DND-41 (cell line): Measurements from ENCODE around the gene TENT5C.
A peak's percentile ranks its signal among the peaks of the same experiment; 100 is the strongest.

Experiments
- ATAC-seq: fragments of 200-7000 bp; cut with Tn5 transposase; 3 replicates; pipeline ENCODE4 v1.9.1; 2021; ENCODE audit warnings: low read depth; ENCODE audit not compliant: insufficient read depth
- DNase-seq: peaks from one replicate; pipeline ENCODE4 v3.0.0-alpha.2; 2020
- H2AFZ ChIP-seq: 2 replicates; pipeline ENCODE4 v1.6.0; 2012; ENCODE audit warnings: low read depth, low read length
- H3K27ac ChIP-seq: 2 replicates; pipeline ENCODE4 v1.5.1; 2012; ENCODE audit warnings: low read length, inconsistent platforms
- H3K27me3 ChIP-seq: fragments of 200-600 bp; sonication (generic); 2 replicates; pipeline ENCODE4 v1.6.0; 2012; ENCODE audit warnings: low read length, mild to moderate bottlenecking, inconsistent platforms; ENCODE audit not compliant: insufficient read depth, poor library complexity
- H3K36me3 ChIP-seq: 2 replicates; pipeline ENCODE4 v1.5.1; 2012; ENCODE audit warnings: low read length, inconsistent platforms; ENCODE audit not compliant: insufficient read depth
- H3K4me1 ChIP-seq: 2 replicates; pipeline ENCODE4 v1.5.1; 2012; ENCODE audit warnings: mild to moderate bottlenecking, low read length; ENCODE audit not compliant: insufficient read depth
- H3K4me2 ChIP-seq: 2 replicates; pipeline ENCODE4 v1.6.0; 2012; ENCODE audit warnings: mild to moderate bottlenecking, moderate library complexity, low read length, inconsistent platforms; ENCODE audit not compliant: insufficient read depth
- H3K4me3 ChIP-seq, 2 experiments: fragments of 200-600 bp in 1 of 2; shearing (Covaris generic) in 1 of 2; 2 replicates each; pipeline ENCODE4 v1.5.1; 2012 to 2016; ENCODE audit warnings: inconsistent platforms in 2 of 2, low read length in 2 of 2, mild to moderate bottlenecking in 2 of 2, low read depth in 1 of 2, moderate library complexity in 1 of 2
- H3K79me2 ChIP-seq: 2 replicates; pipeline ENCODE4 v1.6.0; 2012; ENCODE audit warnings: low read length, inconsistent platforms; ENCODE audit not compliant: insufficient read depth
- H3K9ac ChIP-seq: 2 replicates; pipeline ENCODE4 v1.6.0; 2012; ENCODE audit warnings: low read depth, mild to moderate bottlenecking, inconsistent platforms, low read length, moderate library complexity
- H3K9me3 ChIP-seq: 2 replicates; pipeline ENCODE4 v1.5.1; 2012; ENCODE audit warnings: low read length, moderate library complexity, mild to moderate bottlenecking, inconsistent platforms; ENCODE audit not compliant: insufficient read depth, severe bottlenecking
- H4K20me1 ChIP-seq: 2 replicates; pipeline ENCODE4 v1.6.0; 2012; ENCODE audit warnings: low read length; ENCODE audit not compliant: insufficient read depth
- EZH2 ChIP-seq: IDR thresholded peaks from 3 replicates; pipeline ENCODE4 v1.6.1; 2012; ENCODE audit warnings: borderline replicate concordance, low read depth, mild to moderate bottlenecking, moderate library complexity, low read length, inconsistent platforms; ENCODE audit not compliant: severe bottlenecking
- TF ChIP-seq, protein P1 (sequence below): IDR thresholded peaks from 2 replicates; pipeline ENCODE4 v1.5.1; 2012; ENCODE audit warnings: borderline replicate concordance, low read length, moderate library complexity, mild to moderate bottlenecking; ENCODE audit not compliant: poor library complexity, severe bottlenecking; ENCODE audit errors: extremely low read depth

Gene TENT5C

DNA sequence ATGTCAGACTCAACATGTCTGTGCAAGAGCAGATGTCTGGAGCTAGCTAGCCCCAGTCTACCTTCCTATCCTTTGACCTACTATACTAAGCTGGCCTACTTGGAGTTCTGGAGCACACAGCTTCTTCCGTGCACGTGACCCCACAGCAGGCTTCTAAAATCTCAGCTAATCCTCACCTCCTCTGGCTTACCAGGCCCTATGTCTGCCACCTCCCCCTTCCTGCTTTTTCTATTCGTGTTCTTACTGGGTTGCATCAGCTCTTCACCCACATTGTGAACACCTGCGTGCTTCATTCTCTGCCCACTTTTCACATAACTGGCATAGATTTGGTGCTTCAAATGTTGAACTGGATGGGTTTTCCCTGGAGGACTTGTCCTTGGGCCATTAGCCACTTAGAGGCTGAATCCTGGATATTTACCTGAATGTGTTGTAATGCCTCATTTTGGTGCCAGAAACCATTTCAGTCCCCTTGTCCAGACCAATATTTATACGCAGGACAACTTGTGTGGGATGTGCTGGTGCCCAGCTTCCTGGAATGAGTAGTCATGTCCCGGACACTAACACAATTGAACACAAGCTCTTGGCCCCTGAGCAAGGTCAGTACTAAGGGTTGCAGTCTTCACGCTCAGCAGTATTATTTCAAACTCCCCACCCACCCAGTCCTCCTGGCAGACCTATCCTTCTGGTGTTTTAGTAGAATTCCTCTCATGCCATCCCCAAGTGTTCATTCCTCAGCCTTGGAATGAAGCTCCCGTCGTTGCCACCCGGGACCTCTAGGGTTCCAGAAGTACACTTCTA is 24.0 kb downstream of the TENT5C start:
- H3K4me2 ChIP-seq = no peak overlapping the region

DNA sequence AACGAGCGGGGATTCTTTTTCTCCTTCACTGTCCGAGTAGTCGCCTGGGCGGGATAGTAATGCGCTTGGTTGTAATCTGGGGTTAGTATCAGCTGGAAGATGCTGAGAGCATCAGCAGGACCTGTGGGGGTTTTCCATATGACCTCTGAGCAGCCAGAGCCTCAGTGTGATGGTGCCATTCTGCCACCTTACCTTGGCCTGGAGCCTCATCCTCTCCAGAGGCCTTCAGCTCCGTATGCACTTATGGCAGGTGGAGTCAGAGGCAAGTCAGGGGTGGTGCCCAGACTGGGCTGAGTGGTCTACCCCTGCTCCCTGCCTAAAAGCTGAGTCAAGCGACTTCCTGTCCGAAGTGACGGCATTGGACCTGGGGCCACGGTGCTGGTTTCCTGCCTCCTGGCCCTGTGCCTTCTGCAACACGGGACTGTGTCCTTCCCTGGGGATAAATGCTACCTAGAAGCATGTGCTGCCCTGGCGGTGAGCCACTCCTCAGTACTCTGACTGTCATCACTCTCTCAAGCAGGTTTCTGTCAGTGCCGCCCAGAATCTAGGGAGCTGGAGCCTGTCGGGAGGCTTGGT is 24.7 kb downstream of the TENT5C start:
- H3K4me2 ChIP-seq = no peak overlapping the region
- TF ChIP-seq, protein P1, sequence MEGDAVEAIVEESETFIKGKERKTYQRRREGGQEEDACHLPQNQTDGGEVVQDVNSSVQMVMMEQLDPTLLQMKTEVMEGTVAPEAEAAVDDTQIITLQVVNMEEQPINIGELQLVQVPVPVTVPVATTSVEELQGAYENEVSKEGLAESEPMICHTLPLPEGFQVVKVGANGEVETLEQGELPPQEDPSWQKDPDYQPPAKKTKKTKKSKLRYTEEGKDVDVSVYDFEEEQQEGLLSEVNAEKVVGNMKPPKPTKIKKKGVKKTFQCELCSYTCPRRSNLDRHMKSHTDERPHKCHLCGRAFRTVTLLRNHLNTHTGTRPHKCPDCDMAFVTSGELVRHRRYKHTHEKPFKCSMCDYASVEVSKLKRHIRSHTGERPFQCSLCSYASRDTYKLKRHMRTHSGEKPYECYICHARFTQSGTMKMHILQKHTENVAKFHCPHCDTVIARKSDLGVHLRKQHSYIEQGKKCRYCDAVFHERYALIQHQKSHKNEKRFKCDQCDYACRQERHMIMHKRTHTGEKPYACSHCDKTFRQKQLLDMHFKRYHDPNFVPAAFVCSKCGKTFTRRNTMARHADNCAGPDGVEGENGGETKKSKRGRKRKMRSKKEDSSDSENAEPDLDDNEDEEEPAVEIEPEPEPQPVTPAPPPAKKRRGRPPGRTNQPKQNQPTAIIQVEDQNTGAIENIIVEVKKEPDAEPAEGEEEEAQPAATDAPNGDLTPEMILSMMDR = no peak
- TF ChIP-seq EZH2 = no peak
- H3K4me3 ChIP-seq = no peak overlapping the region
- H3K79me2 ChIP-seq = peaks cover 31% of the 10 kb centered on the region
- no peaks in the 10 kb centered on the region for H3K27me3 ChIP-seq
- no peak overlapping the region for H2AFZ ChIP-seq
- no peaks in the 10 kb centered on the region for H3K9me3 ChIP-seq
- DNase-seq = no peak
- no peak overlapping the region for H3K27ac ChIP-seq
- H3K9ac ChIP-seq = no peak overlapping the region
- H3K36me3 ChIP-seq = peaks cover 41% of the 10 kb centered on the region
- ATAC-seq = peak; percentile 7; the same call in 1 of the 3 replicates
- H4K20me1 ChIP-seq = peaks cover 68% of the 10 kb centered on the region
- H3K4me1 ChIP-seq = peaks cover 11% of the 10 kb centered on the region

More for the DNA sequence above, 24.0 kb downstream of the TENT5C start:
- H3K36me3 ChIP-seq = peaks cover 48% of the 10 kb centered on the region
- H3K9ac ChIP-seq = no peak overlapping the region
- H3K4me1 ChIP-seq = peaks cover 11% of the 10 kb centered on the region
- TF ChIP-seq, protein P1 = no peak
- no peak for TF ChIP-seq EZH2
- H3K27me3 ChIP-seq = no peaks in the 10 kb centered on the region
- peaks cover 38% of the 10 kb centered on the region for H3K79me2 ChIP-seq
- no peak overlapping the region for H2AFZ ChIP-seq
- no peak overlapping the region for H3K4me3 ChIP-seq
- DNase-seq = no peak
- no peak overlapping the region for H3K27ac ChIP-seq
- peaks cover 74% of the 10 kb centered on the region for H4K20me1 ChIP-seq
- ATAC-seq = peak; percentile 43
- no peaks in the 10 kb centered on the region for H3K9me3 ChIP-seq

DNA sequence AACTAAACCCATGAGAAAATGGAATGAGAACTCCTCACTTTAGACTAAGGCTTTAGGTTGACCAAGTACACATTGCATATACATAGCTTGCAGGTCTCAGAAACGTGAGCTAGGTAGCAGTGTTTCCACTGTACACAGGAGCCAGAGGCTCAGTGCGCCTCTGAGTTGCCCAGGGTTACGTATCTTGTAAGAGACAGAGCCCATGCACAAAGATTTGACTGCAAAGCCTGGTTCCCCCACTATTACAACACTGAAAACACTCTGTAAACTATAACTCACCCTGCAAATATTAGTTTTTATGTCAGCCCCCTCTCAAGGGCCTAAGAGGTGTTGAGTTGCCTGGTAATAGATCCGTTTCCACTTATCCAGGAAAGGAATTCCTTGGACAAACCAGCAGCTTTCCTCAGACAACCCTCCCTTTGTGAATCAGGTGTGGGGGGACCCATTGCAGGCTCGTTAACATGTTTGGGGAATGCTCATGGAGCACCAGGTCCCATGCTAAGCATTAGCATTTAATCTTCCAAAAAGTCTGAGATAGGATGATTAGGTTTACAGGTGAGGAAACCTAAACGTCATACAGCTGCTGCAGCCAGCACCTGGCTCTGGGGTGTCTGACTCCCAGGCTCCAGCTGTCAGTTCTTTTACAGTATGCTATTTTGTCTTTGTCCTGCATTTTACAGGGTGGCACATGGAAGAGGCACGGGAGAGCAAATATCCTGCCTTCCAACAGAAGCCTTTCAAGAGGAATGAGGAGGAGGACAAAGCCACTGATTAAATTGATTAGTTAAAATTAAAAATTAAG is 25.7 kb downstream of the TENT5C start:
- no peaks in the 10 kb centered on the region for H3K27me3 ChIP-seq
- H3K4me2 ChIP-seq = no peak overlapping the region
- H3K9ac ChIP-seq = no peak overlapping the region
- peaks cover 15% of the 10 kb centered on the region for H3K4me1 ChIP-seq
- DNase-seq (no peak), ATAC-seq (0 out of 3 replicates have a peak, but pooled peaks have one; percentile 21)
- no peak overlapping the region for H3K4me3 ChIP-seq
- no peak overlapping the region for H2AFZ ChIP-seq
- TF ChIP-seq, protein P1 = no peak
- no peak for TF ChIP-seq EZH2
- H3K79me2 ChIP-seq = peaks cover 21% of the 10 kb centered on the region
- H3K36me3 ChIP-seq = peaks cover 30% of the 10 kb centered on the region
- peaks cover 64% of the 10 kb centered on the region for H4K20me1 ChIP-seq
- no peak overlapping the region for H3K27ac ChIP-seq
- H3K9me3 ChIP-seq = no peaks in the 10 kb centered on the region
